HepG2 (cell line): ENCODE results near the gene SIAH1. TPM values are rescaled to one million over a fixed set of nuclear protein-coding genes. Genes with fewer than 3 reads are reported as not detected.
A peak's percentile ranks its signal among the peaks of the same experiment; 100 is the strongest.

ENCODE experiments used
- HOXA3 ChIP-seq: sonication (generic); formaldehyde crosslinking; IDR thresholded peaks from 2 replicates; pipeline ENCODE4 v1.5.0; 2020; ENCODE audit warnings: missing genetic modification reagents
- ISL2 ChIP-seq: sonication (generic); formaldehyde crosslinking; IDR thresholded peaks from 2 replicates; pipeline ENCODE4 v1.5.0; 2020; ENCODE audit warnings: missing genetic modification reagents
- NFE2L2 ChIP-seq: fragments of 150-350 bp; IDR thresholded peaks from 2 replicates; pipeline ENCODE4 v1.6.1; 2014; ENCODE audit warnings: low read length
- NFIC ChIP-seq: IDR thresholded peaks from 2 replicates; pipeline ENCODE4 v1.6.1; 2012; ENCODE audit warnings: mild to moderate bottlenecking, low read length, inconsistent platforms
- RXRA ChIP-seq: sonication (generic); formaldehyde crosslinking; IDR thresholded peaks from 2 replicates; pipeline ENCODE4 v1.5.1; 2020; ENCODE audit warnings: missing genetic modification reagents
- SOX5 ChIP-seq: IDR thresholded peaks from 2 replicates; pipeline ENCODE4 v1.6.1; 2016; ENCODE audit warnings: borderline replicate concordance
- ZNF224 ChIP-seq: sonication (generic); formaldehyde crosslinking; IDR thresholded peaks from 2 replicates; pipeline ENCODE4 v1.5.0; 2020; ENCODE audit warnings: mild to moderate bottlenecking, missing genetic modification reagents
- ZNF407 ChIP-seq: sonication (generic); formaldehyde crosslinking; IDR thresholded peaks from one replicate; pipeline ENCODE4 v1.5.1; 2020; ENCODE audit warnings: mild to moderate bottlenecking, missing genetic modification reagents; ENCODE audit errors: not compliant biosample characterization
- ZNF777 ChIP-seq: sonication (generic); formaldehyde crosslinking; IDR thresholded peaks from 2 replicates; pipeline ENCODE4 v1.4.0; 2020; ENCODE audit warnings: missing genetic modification reagents
- polyA plus RNA-seq, 8 experiments: library from polyadenylated mRNA; depleted of rRNA in 3 of 8; stranded (reverse) in 7 of 8; unstranded in 1 of 8; fragments of >200 nt; fragmentation: Illumina TruSeq in 4 of 8; extraction: Trizol in 4 of 8; gene quantifications; 2 replicates each; pipeline versions ENCODE4 v1.2.1 to v1.2.3, GENCODE V29; 2011 to 2016; ENCODE audit warnings: low read depth in 4 of 8, missing spikeins in 1 of 8, mixed read lengths in 1 of 8; ENCODE audit not compliant: insufficient read depth in 1 of 8
- total RNA-seq, 5 experiments: library from RNA; depleted of rRNA; stranded (reverse); fragments of >200 nt; fragmentation: Illumina TruSeq; extraction: Trizol; gene quantifications; 2 replicates each; pipeline ENCODE4 v1.2.3, GENCODE V29; 2016; ENCODE audit warnings: low read depth in 1 of 5
- TF ChIP-seq, protein P1 (sequence below): sonication (generic); formaldehyde crosslinking; IDR thresholded peaks from 2 replicates; pipeline ENCODE4 v1.4.0; 2020; ENCODE audit warnings: missing genetic modification reagents
- TF ChIP-seq, protein P2 (sequence below), 2 experiments: sonication (generic) in 1 of 2; formaldehyde crosslinking in 1 of 2; IDR thresholded peaks; 2 replicates each; pipeline versions ENCODE4 v1.6.1 to v1.9.0; 2014 to 2022; ENCODE audit warnings: antibody characterized with exemption in 1 of 2, borderline replicate concordance in 1 of 2, inconsistent platforms in 1 of 2, low read depth in 1 of 2, missing genetic modification reagents in 1 of 2

SIAH1 gene
- total and polyA plus RNA-seq, 2 of the 13 experiments (the other 11 are each of a cell fraction or from before 2014, with no cell fraction given): 16.0 to 28.6 TPM

DNA sequence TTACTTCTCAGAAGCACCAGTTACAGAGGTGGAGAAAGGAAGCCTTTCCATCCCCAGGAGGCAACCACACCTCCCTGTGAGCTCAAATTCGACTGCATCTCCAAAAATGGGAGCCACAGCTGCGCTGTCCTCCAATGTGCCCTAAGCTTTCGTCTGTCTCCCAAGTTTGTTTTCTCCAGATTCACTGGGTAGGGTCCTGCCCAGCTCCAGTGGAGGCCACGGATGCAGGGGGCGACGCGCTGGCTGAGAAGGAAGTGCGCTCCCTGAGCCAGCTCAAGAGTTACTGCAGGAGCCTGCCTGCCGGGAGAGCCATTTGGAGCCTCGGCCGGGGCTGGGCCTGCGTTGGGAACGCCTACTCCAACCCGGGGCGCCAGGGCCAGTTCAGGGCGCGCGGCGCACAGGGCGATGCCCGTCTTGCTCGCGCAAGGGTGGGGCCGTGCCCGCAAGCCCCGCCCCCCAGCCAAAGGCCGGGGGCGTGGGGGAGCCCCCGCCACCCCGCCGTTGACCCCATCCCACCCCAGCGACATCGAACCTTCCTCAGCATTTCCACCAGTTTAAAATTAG lies 19.5 kb downstream of the SIAH1 start (continued):
- TF ChIP-seq ZNF407 (CRISPR knock-in tag) (peak; percentile 79), ZNF224 (CRISPR knock-in tag) (0 out of 2 replicates have a peak, but pooled peaks have one; percentile 23), RXRA (CRISPR knock-in tag) (peak; percentile 75; the same call in 1 of the 2 replicates), ISL2 (CRISPR knock-in tag) (peak; percentile 80), ZNF777 (CRISPR knock-in tag) (0 out of 2 replicates have a peak, but pooled peaks have one; percentile 42), NFIC (no peak), HOXA3 (peak; percentile 71), SOX5 (CRISPR knock-in tag) (peak; percentile 37; the same call in 1 of the 2 replicates), NFE2L2 (no peak)
- TF ChIP-seq, protein P1, sequence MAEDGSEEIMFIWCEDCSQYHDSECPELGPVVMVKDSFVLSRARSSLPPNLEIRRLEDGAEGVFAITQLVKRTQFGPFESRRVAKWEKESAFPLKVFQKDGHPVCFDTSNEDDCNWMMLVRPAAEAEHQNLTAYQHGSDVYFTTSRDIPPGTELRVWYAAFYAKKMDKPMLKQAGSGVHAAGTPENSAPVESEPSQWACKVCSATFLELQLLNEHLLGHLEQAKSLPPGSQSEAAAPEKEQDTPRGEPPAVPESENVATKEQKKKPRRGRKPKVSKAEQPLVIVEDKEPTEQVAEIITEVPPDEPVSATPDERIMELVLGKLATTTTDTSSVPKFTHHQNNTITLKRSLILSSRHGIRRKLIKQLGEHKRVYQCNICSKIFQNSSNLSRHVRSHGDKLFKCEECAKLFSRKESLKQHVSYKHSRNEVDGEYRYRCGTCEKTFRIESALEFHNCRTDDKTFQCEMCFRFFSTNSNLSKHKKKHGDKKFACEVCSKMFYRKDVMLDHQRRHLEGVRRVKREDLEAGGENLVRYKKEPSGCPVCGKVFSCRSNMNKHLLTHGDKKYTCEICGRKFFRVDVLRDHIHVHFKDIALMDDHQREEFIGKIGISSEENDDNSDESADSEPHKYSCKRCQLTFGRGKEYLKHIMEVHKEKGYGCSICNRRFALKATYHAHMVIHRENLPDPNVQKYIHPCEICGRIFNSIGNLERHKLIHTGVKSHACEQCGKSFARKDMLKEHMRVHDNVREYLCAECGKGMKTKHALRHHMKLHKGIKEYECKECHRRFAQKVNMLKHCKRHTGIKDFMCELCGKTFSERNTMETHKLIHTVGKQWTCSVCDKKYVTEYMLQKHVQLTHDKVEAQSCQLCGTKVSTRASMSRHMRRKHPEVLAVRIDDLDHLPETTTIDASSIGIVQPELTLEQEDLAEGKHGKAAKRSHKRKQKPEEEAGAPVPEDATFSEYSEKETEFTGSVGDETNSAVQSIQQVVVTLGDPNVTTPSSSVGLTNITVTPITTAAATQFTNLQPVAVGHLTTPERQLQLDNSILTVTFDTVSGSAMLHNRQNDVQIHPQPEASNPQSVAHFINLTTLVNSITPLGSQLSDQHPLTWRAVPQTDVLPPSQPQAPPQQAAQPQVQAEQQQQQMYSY: no peak
- TF ChIP-seq, protein P2, sequence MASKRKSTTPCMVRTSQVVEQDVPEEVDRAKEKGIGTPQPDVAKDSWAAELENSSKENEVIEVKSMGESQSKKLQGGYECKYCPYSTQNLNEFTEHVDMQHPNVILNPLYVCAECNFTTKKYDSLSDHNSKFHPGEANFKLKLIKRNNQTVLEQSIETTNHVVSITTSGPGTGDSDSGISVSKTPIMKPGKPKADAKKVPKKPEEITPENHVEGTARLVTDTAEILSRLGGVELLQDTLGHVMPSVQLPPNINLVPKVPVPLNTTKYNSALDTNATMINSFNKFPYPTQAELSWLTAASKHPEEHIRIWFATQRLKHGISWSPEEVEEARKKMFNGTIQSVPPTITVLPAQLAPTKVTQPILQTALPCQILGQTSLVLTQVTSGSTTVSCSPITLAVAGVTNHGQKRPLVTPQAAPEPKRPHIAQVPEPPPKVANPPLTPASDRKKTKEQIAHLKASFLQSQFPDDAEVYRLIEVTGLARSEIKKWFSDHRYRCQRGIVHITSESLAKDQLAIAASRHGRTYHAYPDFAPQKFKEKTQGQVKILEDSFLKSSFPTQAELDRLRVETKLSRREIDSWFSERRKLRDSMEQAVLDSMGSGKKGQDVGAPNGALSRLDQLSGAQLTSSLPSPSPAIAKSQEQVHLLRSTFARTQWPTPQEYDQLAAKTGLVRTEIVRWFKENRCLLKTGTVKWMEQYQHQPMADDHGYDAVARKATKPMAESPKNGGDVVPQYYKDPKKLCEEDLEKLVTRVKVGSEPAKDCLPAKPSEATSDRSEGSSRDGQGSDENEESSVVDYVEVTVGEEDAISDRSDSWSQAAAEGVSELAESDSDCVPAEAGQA (IDR thresholded peaks at IDR 0.05; ENCODE audit: low read depth): 0 out of 2 replicates have a peak, but pooled peaks have one; percentile 20
- TF ChIP-seq, protein P2 (CRISPR knock-in tag; IDR thresholded peaks at IDR 0.05; ENCODE audit: borderline replicate concordance): no peak
